Calu3 (cell line): ENCODE results near the gene ENPP3. TPM values are rescaled to one million over a fixed set of nuclear protein-coding genes. Genes with fewer than 3 reads are reported as not detected.

Source experiments
- BruUV-seq: library from RNA; stranded (reverse); fragments of 400-500 nt; replicated peaks from 2 replicates; lab custom pipeline; 2021; lab: Mats Ljungman, UMichigan
- CTCF ChIA-PET: fragments of 300-600 bp; sonication (Branson Sonifier 250); formaldehyde crosslinking; loops from one replicate; lab custom pipeline; 2022; ENCODE audit warnings: antibody characterized with exemption; lab: Charles Lee
- DNase-seq: peaks from one replicate; pipeline ENCODE4 v3.0.0; 2022
- H3K27ac Mint-ChIP-seq: one replicate; pipeline ENCODE4 v1.8.0; 2022; ENCODE audit warnings: mixed read lengths; ENCODE audit not compliant: unreplicated experiment
- H3K27me3 Mint-ChIP-seq: one replicate; pipeline ENCODE4 v1.8.0; 2022; ENCODE audit warnings: mixed read lengths; ENCODE audit not compliant: unreplicated experiment
- H3K36me3 Mint-ChIP-seq: one replicate; pipeline ENCODE4 v1.8.0; 2022; ENCODE audit warnings: mild to moderate bottlenecking, moderate library complexity, mixed read lengths; ENCODE audit not compliant: insufficient read depth, unreplicated experiment
- H3K4me1 Mint-ChIP-seq: one replicate; pipeline ENCODE4 v1.8.0; 2022; ENCODE audit warnings: mild to moderate bottlenecking, low read depth, mixed read lengths; ENCODE audit not compliant: unreplicated experiment
- H3K4me3 Mint-ChIP-seq: one replicate; pipeline ENCODE4 v1.8.0; 2022; ENCODE audit warnings: mild to moderate bottlenecking, low read depth, moderate library complexity, mixed read lengths; ENCODE audit not compliant: unreplicated experiment
- H3K9me3 Mint-ChIP-seq: one replicate; pipeline ENCODE4 v1.8.0; 2022; ENCODE audit warnings: low read depth, mixed read lengths; ENCODE audit not compliant: unreplicated experiment
- CTCF ChIP-seq: fragments of 200-600 bp; IDR thresholded peaks from one replicate; pipeline ENCODE4 v1.8.0; 2022; ENCODE audit warnings: antibody characterized with exemption; ENCODE audit not compliant: unreplicated experiment
- intact Hi-C: fragments of 100-400 bp; cut with micrococcal nuclease; formaldehyde crosslinking; loops from one replicate; pipeline ENCODE4 v1.10.0; 2022; ENCODE audit not compliant: unreplicated experiment
- total RNA-seq: library from RNA; stranded (reverse); gene quantifications from 2 replicates; pipeline ENCODE4 v1.2.3, GENCODE V29; 2022

Gene ENPP3
- total RNA-seq, 1 experiment from 2014 or later, result not detected

- DNase-seq, result no peak
- intact Hi-C loops, result no loop called here
- no TSS peak for BruUV-seq
- TF ChIP-seq CTCF, result no peak
- no peak overlapping the region for H3K4me3 Mint-ChIP-seq
- CTCF ChIA-PET, result no interaction called here
- no peaks in the 10 kb centered on the region for H3K9me3 Mint-ChIP-seq
- no peak overlapping the region for H3K27ac Mint-ChIP-seq
- H3K27me3 Mint-ChIP-seq, result no peaks in the 10 kb centered on the region
- H3K36me3 Mint-ChIP-seq, result no peaks in the 10 kb centered on the region
- H3K4me1 Mint-ChIP-seq, result no peaks in the 10 kb centered on the region
Observed at GRCh38 chr6:131669891-131670290, 32.8 kb downstream of the ENPP3 start.

GRCh38 chr6:131673184-131673583, 36.1 kb downstream of the ENPP3 start:
- H3K4me3 Mint-ChIP-seq, result no peak overlapping the region
- DNase-seq, result no peak
- CTCF ChIA-PET, result interaction anchor here (0.6 kb wide), 1 partner anchor 261 kb away, joined by 3 read pairs; no protein-coding TSS in a partner anchor
- H3K27ac Mint-ChIP-seq, result no peak overlapping the region
- H3K9me3 Mint-ChIP-seq, result no peaks in the 10 kb centered on the region
- no peaks in the 10 kb centered on the region for H3K27me3 Mint-ChIP-seq
- TF ChIP-seq CTCF, result no peak
- no peaks in the 10 kb centered on the region for H3K4me1 Mint-ChIP-seq
- intact Hi-C loops, result no loop called here
- no TSS peak for BruUV-seq
- H3K36me3 Mint-ChIP-seq, result no peaks in the 10 kb centered on the region

GRCh38 chr6:131678442-131678841, 41.3 kb downstream of the ENPP3 start:
- DNase-seq, result no peak
- no TSS peak for BruUV-seq
- CTCF ChIA-PET, result no interaction called here
- H3K27ac Mint-ChIP-seq, result no peak overlapping the region
- no peaks in the 10 kb centered on the region for H3K4me1 Mint-ChIP-seq
- intact Hi-C loops, result no loop called here
- no peaks in the 10 kb centered on the region for H3K9me3 Mint-ChIP-seq
- no peaks in the 10 kb centered on the region for H3K36me3 Mint-ChIP-seq
- no peak for TF ChIP-seq CTCF
- H3K4me3 Mint-ChIP-seq, result no peak overlapping the region
- peaks cover 7% of the 10 kb centered on the region for H3K27me3 Mint-ChIP-seq

GRCh38 chr6:131680868-131681267, 43.8 kb downstream of the ENPP3 start:
- peaks cover 7% of the 10 kb centered on the region for H3K27me3 Mint-ChIP-seq
- no peak for TF ChIP-seq CTCF
- no peaks in the 10 kb centered on the region for H3K9me3 Mint-ChIP-seq
- H3K36me3 Mint-ChIP-seq, result no peaks in the 10 kb centered on the region
- intact Hi-C loops, result no loop called here
- no TSS peak for BruUV-seq
- CTCF ChIA-PET, result no interaction called here
- H3K27ac Mint-ChIP-seq, result no peak overlapping the region
- H3K4me3 Mint-ChIP-seq, result no peak overlapping the region
- no peak for DNase-seq
- H3K4me1 Mint-ChIP-seq, result no peaks in the 10 kb centered on the region
